HCT116 (cell line): ENCODE measurements around the gene KLHL35.

Source experiments
- TF ChIP-seq, protein P1 (sequence below): IDR thresholded peaks from 2 replicates; pipeline ENCODE4 v1.6.1; 2012
- TF ChIP-seq, protein P2 (sequence below), 3 experiments: fragments of 200-600 bp in 1 of 3; sonication (generic) in 1 of 3; IDR thresholded peaks in 2 of 3; conservative IDR thresholded peaks in 1 of 3; 2 replicates each; pipeline ENCODE4 v1.5.1; 2012 to 2017; ENCODE audit warnings: low read depth in 2 of 3, low read length in 2 of 3, antibody characterized with exemption in 1 of 3, borderline replicate concordance in 1 of 3, control low read depth in 1 of 3, mild to moderate bottlenecking in 1 of 3, mixed read lengths in 1 of 3, mixed run types in 1 of 3, moderate library complexity in 1 of 3; ENCODE audit not compliant: insufficient read depth in 1 of 3

DNA sequence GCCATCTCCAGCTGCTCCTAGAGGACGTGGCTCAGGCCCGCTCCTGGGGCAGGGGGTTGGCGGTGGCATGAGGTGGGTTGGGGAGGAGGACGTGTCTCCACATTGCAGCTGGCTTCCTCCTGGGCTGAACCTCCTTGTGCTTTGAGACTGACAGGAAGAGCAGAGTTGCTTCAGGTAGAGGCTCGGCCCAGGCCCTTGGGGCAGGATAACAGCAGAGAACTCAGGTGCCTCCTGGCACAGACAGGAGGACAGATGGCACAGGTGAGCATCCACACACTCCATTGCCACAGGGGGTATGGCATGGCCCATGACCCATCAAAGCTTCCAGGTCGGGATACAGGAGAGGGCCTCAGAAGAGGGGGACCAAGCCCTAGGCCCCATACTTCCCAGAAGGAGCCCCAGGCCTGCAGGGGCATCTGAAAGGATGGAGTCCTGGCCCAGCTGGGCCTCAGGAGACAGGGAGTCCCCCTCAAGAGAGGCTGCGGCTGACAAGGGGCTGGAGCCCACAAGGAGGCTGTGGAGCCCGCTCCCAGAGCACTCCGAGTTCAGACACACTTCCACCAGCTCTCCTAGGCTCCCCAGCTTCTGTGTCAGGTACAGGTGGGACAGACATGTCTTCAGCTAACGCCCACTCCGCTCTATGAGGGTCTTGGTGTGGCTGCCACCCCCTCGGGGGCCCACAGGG, 2.0 kb upstream of the KLHL35 start:
- TF ChIP-seq, protein P1, sequence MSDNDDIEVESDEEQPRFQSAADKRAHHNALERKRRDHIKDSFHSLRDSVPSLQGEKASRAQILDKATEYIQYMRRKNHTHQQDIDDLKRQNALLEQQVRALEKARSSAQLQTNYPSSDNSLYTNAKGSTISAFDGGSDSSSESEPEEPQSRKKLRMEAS = no peak
- TF ChIP-seq, protein P2, sequence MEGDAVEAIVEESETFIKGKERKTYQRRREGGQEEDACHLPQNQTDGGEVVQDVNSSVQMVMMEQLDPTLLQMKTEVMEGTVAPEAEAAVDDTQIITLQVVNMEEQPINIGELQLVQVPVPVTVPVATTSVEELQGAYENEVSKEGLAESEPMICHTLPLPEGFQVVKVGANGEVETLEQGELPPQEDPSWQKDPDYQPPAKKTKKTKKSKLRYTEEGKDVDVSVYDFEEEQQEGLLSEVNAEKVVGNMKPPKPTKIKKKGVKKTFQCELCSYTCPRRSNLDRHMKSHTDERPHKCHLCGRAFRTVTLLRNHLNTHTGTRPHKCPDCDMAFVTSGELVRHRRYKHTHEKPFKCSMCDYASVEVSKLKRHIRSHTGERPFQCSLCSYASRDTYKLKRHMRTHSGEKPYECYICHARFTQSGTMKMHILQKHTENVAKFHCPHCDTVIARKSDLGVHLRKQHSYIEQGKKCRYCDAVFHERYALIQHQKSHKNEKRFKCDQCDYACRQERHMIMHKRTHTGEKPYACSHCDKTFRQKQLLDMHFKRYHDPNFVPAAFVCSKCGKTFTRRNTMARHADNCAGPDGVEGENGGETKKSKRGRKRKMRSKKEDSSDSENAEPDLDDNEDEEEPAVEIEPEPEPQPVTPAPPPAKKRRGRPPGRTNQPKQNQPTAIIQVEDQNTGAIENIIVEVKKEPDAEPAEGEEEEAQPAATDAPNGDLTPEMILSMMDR (IDR thresholded peaks at IDR 0.05 in 2 of 3, conservative IDR thresholded peaks at IDR 0.05 in 1 of 3; ENCODE audit: borderline replicate concordance in 1 of 3, insufficient read depth in 1 of 3, low read depth in 2 of 3, low read length in 2 of 3) = no peak
